ENCODE data around the gene USH2A. TPM values are rescaled to one million over a fixed set of nuclear protein-coding genes. Genes with fewer than 3 reads are reported as not detected.

Gene USH2A
- total RNA-seq, 1 donor from 2014 or later = 0.02 TPM

GRCh38 chr1:216047811-216048572 is 375.3 kb downstream of the USH2A start:
- DNase-seq (ENCODE audit: low read depth) (peak; percentile 65), FAIRE-seq (no peak)
- Histone ChIP-seq H3K36me3 (ENCODE audit: insufficient read depth, low read length) (no peaks in the 10 kb centered on the region), H3K4me1 (ENCODE audit: insufficient read depth, low read length) (peaks cover 14% of the 10 kb centered on the region), H2AFZ (ENCODE audit: low read depth, low read length) (no peak overlapping the region), H3K27me3 (ENCODE audit: insufficient read depth, low read length) (no peaks in the 10 kb centered on the region), H3K27ac (ENCODE audit: low read depth, low read length) (no peak overlapping the region), H3K4me3 (ENCODE audit: insufficient read depth, low read depth, low read length) (no peak overlapping the region), H4K20me1 (ENCODE audit: insufficient read depth, low read length) (no peaks in the 10 kb centered on the region), H3K9ac (ENCODE audit: low read length) (peak overlapping the region; percentile 11), H3K4me2 (ENCODE audit: low read length) (peak overlapping the region; percentile 13), H3K9me3 (ENCODE audit: insufficient read depth, low read depth, low read length) (no peaks in the 10 kb centered on the region), H3K79me2 (ENCODE audit: insufficient read depth, low read length) (no peaks in the 10 kb centered on the region)
- H3K36me3 Mint-ChIP-seq (ENCODE audit: low read depth, unreplicated experiment) = no peaks in the 10 kb centered on the region
- TF ChIP-seq EZH2 (IDR thresholded peaks at IDR 0.05; ENCODE audit: insufficient read depth, low read length) = no peak
- TF ChIP-seq, protein P1, sequence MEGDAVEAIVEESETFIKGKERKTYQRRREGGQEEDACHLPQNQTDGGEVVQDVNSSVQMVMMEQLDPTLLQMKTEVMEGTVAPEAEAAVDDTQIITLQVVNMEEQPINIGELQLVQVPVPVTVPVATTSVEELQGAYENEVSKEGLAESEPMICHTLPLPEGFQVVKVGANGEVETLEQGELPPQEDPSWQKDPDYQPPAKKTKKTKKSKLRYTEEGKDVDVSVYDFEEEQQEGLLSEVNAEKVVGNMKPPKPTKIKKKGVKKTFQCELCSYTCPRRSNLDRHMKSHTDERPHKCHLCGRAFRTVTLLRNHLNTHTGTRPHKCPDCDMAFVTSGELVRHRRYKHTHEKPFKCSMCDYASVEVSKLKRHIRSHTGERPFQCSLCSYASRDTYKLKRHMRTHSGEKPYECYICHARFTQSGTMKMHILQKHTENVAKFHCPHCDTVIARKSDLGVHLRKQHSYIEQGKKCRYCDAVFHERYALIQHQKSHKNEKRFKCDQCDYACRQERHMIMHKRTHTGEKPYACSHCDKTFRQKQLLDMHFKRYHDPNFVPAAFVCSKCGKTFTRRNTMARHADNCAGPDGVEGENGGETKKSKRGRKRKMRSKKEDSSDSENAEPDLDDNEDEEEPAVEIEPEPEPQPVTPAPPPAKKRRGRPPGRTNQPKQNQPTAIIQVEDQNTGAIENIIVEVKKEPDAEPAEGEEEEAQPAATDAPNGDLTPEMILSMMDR (IDR thresholded peaks at IDR 0.05; ENCODE audit: insufficient read depth, low read depth, low read length) = no peak
- no peak overlapping the region for H3K4me3 Mint-ChIP-seq (ENCODE audit: unreplicated experiment)
- H3K9me3 Mint-ChIP-seq (ENCODE audit: unreplicated experiment) = no peaks in the 10 kb centered on the region
- H3K27me3 Mint-ChIP-seq (ENCODE audit: low read depth, unreplicated experiment) = no peaks in the 10 kb centered on the region
- peaks cover 8% of the 10 kb centered on the region for H3K4me1 Mint-ChIP-seq (ENCODE audit: low read depth, unreplicated experiment)
- no peak overlapping the region for H3K27ac Mint-ChIP-seq (ENCODE audit: unreplicated experiment)

DNA sequence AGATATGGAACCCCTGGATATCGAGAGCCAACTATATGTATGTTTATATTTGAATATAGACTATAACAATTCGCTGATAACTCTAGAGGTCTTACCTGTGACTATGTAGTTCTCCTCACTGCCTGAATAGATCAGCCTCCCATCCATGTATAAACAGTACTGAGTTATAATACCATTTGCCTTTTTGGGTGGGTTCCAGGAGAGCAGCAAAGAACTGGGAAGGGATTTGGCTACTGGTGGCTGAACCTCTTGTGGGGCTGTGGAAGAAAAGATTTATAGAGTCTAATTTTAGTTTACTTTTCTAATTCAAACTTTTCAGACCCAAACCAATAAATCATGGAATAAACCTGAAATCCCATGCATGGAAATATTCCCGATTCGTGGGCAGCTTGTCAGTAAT is 376.9 kb downstream of the USH2A start:
- no peak overlapping the region for H3K9ac ChIP-seq (ENCODE audit: low read length)

More for the DNA sequence above, 376.9 kb downstream of the USH2A start:
- Histone ChIP-seq H3K27ac (ENCODE audit: low read depth, low read length) (peak overlapping the region; percentile 76), H3K4me2 (ENCODE audit: low read length) (no peak overlapping the region), H3K4me3 (ENCODE audit: insufficient read depth, low read depth, low read length) (no peak overlapping the region), H3K27me3 (ENCODE audit: insufficient read depth, low read length) (no peaks in the 10 kb centered on the region), H4K20me1 (ENCODE audit: insufficient read depth, low read length) (no peaks in the 10 kb centered on the region), H3K4me1 (ENCODE audit: insufficient read depth, low read length) (peaks cover 14% of the 10 kb centered on the region), H2AFZ (ENCODE audit: low read depth, low read length) (no peak overlapping the region), H3K9me3 (ENCODE audit: insufficient read depth, low read depth, low read length) (no peaks in the 10 kb centered on the region), H3K79me2 (ENCODE audit: insufficient read depth, low read length) (no peaks in the 10 kb centered on the region), H3K36me3 (ENCODE audit: insufficient read depth, low read length) (no peaks in the 10 kb centered on the region)
- no peak overlapping the region for H3K27ac Mint-ChIP-seq (ENCODE audit: unreplicated experiment)
- no peaks in the 10 kb centered on the region for H3K9me3 Mint-ChIP-seq (ENCODE audit: unreplicated experiment)
- FAIRE-seq (no peak), DNase-seq (ENCODE audit: low read depth) (peak; percentile 40)
- no peak overlapping the region for H3K4me3 Mint-ChIP-seq (ENCODE audit: unreplicated experiment)
- no peaks in the 10 kb centered on the region for H3K36me3 Mint-ChIP-seq (ENCODE audit: low read depth, unreplicated experiment)
- TF ChIP-seq, protein P1 (IDR thresholded peaks at IDR 0.05; ENCODE audit: insufficient read depth, low read depth, low read length) = no peak
- no peak for TF ChIP-seq EZH2 (IDR thresholded peaks at IDR 0.05; ENCODE audit: insufficient read depth, low read length)
- peaks cover 8% of the 10 kb centered on the region for H3K4me1 Mint-ChIP-seq (ENCODE audit: low read depth, unreplicated experiment)
- no peaks in the 10 kb centered on the region for H3K27me3 Mint-ChIP-seq (ENCODE audit: low read depth, unreplicated experiment)
